Epithelial cell of proximal tubule (primary cell): ENCODE results near the gene RPIA. TPM values are rescaled to one million over a fixed set of nuclear protein-coding genes. Genes with fewer than 3 reads are reported as not detected.

ENCODE experiments used
- DNase-seq: peaks from one replicate; pipeline ENCODE4 v3.0.0-alpha.2; 2011; ENCODE audit warnings: low read depth
- H3K4me3 ChIP-seq: 2 replicates; pipeline ENCODE4 v1.5.1; 2011; ENCODE audit warnings: low read depth, mild to moderate bottlenecking, low read length
- total RNA-seq: library from RNA; depleted of rRNA; stranded (reverse); fragments of >200 nt; gene quantifications from 2 replicates; pipeline ENCODE4 v1.2.3, GENCODE V29; 2015
- TF ChIP-seq, protein P1 (sequence below): conservative IDR thresholded peaks from 2 replicates; pipeline ENCODE4 v1.5.1; 2012; ENCODE audit warnings: low read depth, mild to moderate bottlenecking, low read length

The RPIA gene
- total RNA-seq, 1 donor from 2014 or later: 8.0 TPM

DNA sequence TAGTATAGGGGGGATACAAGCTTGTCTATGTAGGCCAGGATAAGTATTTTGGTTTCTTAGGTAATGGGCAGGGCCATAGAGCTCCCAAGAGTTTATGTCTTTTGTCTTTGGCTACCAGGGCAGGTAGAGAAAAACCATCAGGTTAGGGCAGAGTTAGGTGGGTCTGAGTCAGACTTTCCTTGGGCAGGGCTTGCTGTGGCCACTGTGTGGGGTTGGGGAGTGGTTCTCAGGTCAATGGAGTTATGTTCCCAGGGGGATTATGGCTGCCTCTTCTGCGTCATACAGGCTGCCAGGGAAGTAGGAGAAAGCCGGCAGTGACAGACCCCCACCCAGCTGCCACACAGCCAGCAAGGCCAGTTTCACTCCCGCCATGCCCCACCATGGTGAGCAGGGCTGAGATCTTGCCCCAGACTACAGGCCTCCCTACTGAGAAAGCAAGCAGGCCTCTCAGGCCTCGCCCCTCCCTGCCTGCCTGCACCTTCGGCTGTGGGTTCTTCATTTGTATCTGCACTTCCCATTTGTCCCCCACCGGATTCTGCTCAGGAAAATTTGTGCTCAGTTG, 55.5 kb downstream of the RPIA start:
- TF ChIP-seq, protein P1, sequence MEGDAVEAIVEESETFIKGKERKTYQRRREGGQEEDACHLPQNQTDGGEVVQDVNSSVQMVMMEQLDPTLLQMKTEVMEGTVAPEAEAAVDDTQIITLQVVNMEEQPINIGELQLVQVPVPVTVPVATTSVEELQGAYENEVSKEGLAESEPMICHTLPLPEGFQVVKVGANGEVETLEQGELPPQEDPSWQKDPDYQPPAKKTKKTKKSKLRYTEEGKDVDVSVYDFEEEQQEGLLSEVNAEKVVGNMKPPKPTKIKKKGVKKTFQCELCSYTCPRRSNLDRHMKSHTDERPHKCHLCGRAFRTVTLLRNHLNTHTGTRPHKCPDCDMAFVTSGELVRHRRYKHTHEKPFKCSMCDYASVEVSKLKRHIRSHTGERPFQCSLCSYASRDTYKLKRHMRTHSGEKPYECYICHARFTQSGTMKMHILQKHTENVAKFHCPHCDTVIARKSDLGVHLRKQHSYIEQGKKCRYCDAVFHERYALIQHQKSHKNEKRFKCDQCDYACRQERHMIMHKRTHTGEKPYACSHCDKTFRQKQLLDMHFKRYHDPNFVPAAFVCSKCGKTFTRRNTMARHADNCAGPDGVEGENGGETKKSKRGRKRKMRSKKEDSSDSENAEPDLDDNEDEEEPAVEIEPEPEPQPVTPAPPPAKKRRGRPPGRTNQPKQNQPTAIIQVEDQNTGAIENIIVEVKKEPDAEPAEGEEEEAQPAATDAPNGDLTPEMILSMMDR: no peak
- DNase-seq: no peak
- H3K4me3 ChIP-seq: no peak overlapping the region

GRCh38 chr2:88747990-88748389, 56.5 kb downstream of the RPIA start:
- H3K4me3 ChIP-seq: no peak overlapping the region
- DNase-seq: no peak
- TF ChIP-seq, protein P1: no peak

DNA sequence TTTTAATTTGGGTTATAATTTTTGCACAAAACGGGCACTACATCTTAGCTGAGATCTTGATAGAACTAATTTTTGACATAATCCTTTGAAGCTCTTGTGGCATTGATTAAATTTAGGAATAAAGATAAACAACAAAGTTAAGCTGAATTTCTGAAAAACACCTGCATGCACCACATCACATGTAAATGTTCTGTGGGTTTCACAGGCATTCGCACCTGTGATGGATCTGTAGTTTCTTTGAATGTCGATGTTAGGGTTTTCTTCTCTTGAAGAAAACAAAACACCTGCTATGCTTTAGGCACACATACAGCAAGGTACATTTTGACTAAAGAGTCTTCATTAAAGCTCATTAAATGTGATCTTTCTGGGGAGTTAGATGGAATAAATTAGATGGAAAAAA, 60.3 kb downstream of the RPIA start:
- TF ChIP-seq, protein P1: no peak
- no peak overlapping the region for H3K4me3 ChIP-seq
- DNase-seq: no peak

- DNase-seq: no peak
- TF ChIP-seq, protein P1: no peak
These were observed 62.5 kb downstream of the RPIA start for GRCh38 chr2:88753833-88754584.

GRCh38 chr2:88754585-88755320, 63.3 kb downstream of the RPIA start:
- TF ChIP-seq, protein P1: no peak
- DNase-seq: no peak
- H3K4me3 ChIP-seq: no peak overlapping the region

More at GRCh38 chr2:88753833-88754584, 62.5 kb downstream of the RPIA start:
- no peak overlapping the region for H3K4me3 ChIP-seq

DNA sequence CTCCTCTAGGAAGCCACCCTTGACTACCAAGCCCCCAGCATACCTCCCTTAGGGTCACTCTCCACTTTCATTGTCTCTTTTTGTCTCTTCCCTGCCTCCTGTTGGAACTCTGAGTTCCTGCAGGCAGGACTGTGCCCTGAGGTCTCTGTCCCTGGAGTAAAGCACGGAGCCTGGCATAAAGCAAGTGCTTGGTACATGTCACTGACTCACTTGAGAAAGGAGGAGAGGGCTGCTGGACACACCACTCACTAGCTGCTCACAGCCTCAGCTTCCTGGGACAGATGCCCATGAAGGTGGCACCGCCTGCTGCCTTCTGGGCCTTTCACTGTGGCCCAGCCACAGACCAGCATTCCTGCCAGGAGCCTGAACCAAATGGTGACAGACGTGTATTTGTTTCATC, 64.4 kb downstream of the RPIA start:
- H3K4me3 ChIP-seq: no peak overlapping the region
- no peak for DNase-seq
- TF ChIP-seq, protein P1: no peak
